GM10266 (cell line): Measurements from ENCODE around the gene AGBL3.

Experiments used
- DNase-seq: peaks from one replicate; pipeline ENCODE4 v3.0.0; 2012; ENCODE audit errors: extremely low spot score
- TF ChIP-seq, protein P1 (sequence below): IDR thresholded peaks from 2 replicates; pipeline ENCODE4 v1.5.1; 2012; ENCODE audit warnings: mild to moderate bottlenecking, low read depth; ENCODE audit not compliant: control insufficient read depth, insufficient read depth; ENCODE audit errors: missing control alignments

Gene AGBL3

GRCh38 chr7:135147341-135147898 is 161.1 kb downstream of the AGBL3 start:
- TF ChIP-seq, protein P1, sequence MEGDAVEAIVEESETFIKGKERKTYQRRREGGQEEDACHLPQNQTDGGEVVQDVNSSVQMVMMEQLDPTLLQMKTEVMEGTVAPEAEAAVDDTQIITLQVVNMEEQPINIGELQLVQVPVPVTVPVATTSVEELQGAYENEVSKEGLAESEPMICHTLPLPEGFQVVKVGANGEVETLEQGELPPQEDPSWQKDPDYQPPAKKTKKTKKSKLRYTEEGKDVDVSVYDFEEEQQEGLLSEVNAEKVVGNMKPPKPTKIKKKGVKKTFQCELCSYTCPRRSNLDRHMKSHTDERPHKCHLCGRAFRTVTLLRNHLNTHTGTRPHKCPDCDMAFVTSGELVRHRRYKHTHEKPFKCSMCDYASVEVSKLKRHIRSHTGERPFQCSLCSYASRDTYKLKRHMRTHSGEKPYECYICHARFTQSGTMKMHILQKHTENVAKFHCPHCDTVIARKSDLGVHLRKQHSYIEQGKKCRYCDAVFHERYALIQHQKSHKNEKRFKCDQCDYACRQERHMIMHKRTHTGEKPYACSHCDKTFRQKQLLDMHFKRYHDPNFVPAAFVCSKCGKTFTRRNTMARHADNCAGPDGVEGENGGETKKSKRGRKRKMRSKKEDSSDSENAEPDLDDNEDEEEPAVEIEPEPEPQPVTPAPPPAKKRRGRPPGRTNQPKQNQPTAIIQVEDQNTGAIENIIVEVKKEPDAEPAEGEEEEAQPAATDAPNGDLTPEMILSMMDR, result no peak
- no peak for DNase-seq

DNA sequence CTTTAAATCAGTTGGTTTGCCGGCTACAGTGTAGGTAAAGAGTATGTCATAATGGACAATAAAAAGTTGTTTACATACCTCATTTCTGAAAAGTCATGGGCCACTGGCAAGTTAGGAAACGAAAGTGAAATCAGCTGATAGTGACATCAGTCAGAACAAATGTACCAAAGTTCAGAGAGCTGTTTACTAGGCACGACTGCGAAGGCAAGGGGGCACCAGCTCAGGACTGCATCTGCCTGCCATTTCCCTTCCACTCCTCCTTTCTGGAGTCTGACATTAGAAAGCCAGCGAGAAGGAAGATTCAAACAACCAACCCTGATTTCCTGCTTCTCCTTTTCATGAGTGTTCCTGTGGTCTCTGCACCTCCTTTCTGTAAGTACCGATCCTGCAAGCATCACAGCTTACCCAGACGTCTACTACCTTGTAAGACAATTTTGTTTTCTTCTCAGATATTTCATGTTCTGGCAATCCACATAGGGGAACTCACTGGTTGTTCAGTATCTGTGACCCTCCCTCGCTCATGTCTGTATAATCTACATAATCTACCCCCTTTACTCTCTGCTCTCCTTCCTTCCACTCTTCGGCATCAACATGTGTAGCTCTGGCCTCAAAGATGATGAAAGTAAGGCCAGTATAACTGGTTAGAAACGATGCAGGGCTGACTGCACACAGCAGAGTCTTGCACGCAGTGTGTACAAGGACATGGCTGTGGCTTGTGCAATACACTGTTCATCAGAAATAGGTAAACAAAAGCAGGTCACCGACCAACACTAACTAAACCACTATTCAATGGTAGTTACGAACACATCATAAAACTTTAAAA is 161.8 kb downstream of the AGBL3 start, which contains the start of gene TMEM140:
TSS of gene TMEM140 (plus strand) at position 174 of the 823 bp plus-strand sequence. CDS start 16,370 bp downstream, outside the sequence.
- TF ChIP-seq, protein P1, result no peak
- peak; percentile 57 for DNase-seq

DNA sequence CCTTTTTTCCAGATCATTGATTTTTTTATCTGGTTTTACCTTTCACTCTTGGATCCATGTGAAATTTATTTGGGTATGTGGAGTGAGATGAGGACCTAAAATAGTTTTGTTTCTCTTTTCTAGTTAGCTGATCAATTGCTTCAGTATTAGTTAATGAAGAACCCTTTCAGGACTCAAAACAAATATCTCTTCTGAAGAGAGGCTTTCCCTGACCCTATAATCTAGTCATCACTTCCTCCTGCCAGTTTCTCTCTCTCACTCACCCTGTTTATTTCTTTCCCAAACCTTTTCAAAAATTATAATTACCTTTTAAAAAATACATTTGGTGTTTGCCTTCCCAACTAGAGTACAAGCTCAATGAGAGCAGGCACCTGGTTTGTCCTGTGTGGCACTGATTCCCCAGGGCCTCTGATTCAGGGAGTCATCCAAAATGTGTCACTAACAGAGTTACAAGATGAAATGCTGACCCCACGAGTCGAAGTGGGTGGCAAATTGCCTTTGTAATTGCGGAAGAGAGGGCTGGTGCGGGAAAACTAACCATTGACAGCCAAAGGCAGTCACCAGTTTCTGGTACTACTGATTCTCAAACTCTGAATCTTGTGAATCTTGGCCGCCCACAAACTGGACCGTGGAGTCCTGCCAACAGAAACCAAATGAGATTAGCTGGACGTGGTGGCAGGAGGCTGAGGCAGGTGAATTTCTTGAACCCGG is 163.9 kb downstream of the AGBL3 start:
- DNase-seq, result no peak
- TF ChIP-seq, protein P1, result no peak

DNA sequence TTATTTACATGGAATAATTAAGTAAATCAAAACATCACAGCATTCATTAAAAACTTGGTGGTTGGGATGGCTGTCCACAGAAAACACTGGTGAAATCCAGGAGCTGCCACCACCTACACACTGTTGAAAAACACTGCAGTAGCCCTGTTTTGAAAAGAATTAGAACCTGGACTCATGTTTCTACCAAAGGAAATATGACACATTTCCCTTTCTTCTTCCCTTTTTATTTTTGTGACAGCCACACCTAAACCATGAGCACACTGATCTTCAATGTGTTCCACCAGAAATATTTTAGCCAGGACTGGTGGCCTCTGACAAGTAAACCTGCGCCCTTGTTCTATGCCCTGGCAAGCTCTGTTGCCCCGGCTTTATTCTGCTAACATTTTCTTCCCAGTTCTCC is 164.8 kb downstream of the AGBL3 start:
- TF ChIP-seq, protein P1, result no peak
- DNase-seq, result no peak

- no peak for DNase-seq
- TF ChIP-seq, protein P1, result no peak
Observed at GRCh38 chr7:135151533-135151932, 165.2 kb downstream of the AGBL3 start.

- TF ChIP-seq, protein P1, result no peak
- DNase-seq, result no peak
Observed at GRCh38 chr7:135152442-135152841, 166.1 kb downstream of the AGBL3 start.

DNA sequence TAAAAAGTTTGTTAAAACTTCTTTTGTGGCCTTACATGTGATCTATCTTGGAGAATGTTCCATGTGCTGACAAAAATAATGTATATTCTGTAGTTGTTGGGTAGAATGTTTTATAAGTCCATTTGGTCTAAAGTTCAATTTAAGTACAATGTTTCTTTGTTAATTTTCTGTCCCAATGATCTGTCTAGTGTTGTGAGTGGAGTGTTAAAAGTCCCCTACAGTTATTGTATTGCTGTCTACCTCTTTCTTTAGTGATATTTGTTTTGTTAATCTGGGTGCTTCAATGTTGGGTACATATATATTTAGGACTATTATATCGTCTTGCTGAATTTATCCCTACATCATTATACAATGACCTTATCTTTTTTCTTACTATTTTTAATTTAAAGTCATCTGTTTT is 168.4 kb downstream of the AGBL3 start:
- TF ChIP-seq, protein P1, result no peak

More for the DNA sequence above, 168.4 kb downstream of the AGBL3 start:
- no peak for DNase-seq
